Tibial artery (tissue), 4 donors: ENCODE results near the gene CNOT1.

Source experiments
- DNase-seq, 2 donors: peaks; one replicate each; pipeline ENCODE4 v3.0.0-alpha.2; 2019
- H3K27ac ChIP-seq, 2 donors: fragments of 200-600 bp; sonication (generic) in 1 of 2; 1 replicate in 1 of 2; 2 replicates in 1 of 2; pipeline ENCODE4 v1.5.1; 2018 to 2019; ENCODE audit warnings: mild to moderate bottlenecking in 1 of 2
- H3K27me3 ChIP-seq, 2 donors: fragments of 200-600 bp; sonication (generic) in 1 of 2; one replicate each; pipeline versions ENCODE4 v1.5.1 to v1.6.0; 2016 to 2019
- H3K36me3 ChIP-seq, 3 donors: fragments of 200-600 bp; sonication (generic) in 2 of 3; one replicate each; pipeline ENCODE4 v1.5.1; 2016 to 2019; ENCODE audit warnings: mild to moderate bottlenecking in 2 of 3
- H3K4me1 ChIP-seq, 4 donors: fragments of 200-600 bp; sonication (generic) in 2 of 4; 1 replicate in 3 of 4; 2 replicates in 1 of 4; pipeline ENCODE4 v1.5.1; 2016 to 2019
- H3K4me3 ChIP-seq, 2 donors: fragments of 200-600 bp; sonication (generic) in 1 of 2; 1 replicate in 1 of 2; 2 replicates in 1 of 2; pipeline ENCODE4 v1.5.1; 2018 to 2019; ENCODE audit warnings: mild to moderate bottlenecking in 2 of 2
- H3K9me3 ChIP-seq, 3 donors: fragments of 200-600 bp; sonication (generic) in 1 of 3; one replicate each; pipeline ENCODE4 v1.5.1; 2016 to 2019
- intact Hi-C: fragments of 100-400 bp; cut with DNase I; formaldehyde crosslinking; loops from one replicate; pipeline ENCODE4 v1.15.0; 2023; ENCODE audit warnings: low total_unique reads
- TF ChIP-seq, protein P1 (sequence below), 2 experiments: fragments of 200-600 bp in 1 of 2; fragments of 450-650 bp in 1 of 2; IDR thresholded peaks; one replicate each; pipeline ENCODE4 v1.5.1; 2017 to 2019; ENCODE audit warnings: antibody characterized with exemption in 2 of 2, mild to moderate bottlenecking in 1 of 2, moderate library complexity in 1 of 2

Gene CNOT1

GRCh38 chr16:58510776-58511628, 118.6 kb downstream of the CNOT1 start:
- Histone ChIP-seq H3K27me3 (peaks cover 0 to 21% of the 10 kb centered on the region in 2 donors), H3K4me3 (no peak overlapping the region), H3K9me3 (no peaks in the 10 kb centered on the region), H3K36me3 (peaks cover 0 to 4% (median 0%) of the 10 kb centered on the region in 3 donors), H3K27ac (no peak overlapping the region), H3K4me1 (peaks cover 0 to 9% (median 5%) of the 10 kb centered on the region in 4 donors)
- TF ChIP-seq, protein P1, sequence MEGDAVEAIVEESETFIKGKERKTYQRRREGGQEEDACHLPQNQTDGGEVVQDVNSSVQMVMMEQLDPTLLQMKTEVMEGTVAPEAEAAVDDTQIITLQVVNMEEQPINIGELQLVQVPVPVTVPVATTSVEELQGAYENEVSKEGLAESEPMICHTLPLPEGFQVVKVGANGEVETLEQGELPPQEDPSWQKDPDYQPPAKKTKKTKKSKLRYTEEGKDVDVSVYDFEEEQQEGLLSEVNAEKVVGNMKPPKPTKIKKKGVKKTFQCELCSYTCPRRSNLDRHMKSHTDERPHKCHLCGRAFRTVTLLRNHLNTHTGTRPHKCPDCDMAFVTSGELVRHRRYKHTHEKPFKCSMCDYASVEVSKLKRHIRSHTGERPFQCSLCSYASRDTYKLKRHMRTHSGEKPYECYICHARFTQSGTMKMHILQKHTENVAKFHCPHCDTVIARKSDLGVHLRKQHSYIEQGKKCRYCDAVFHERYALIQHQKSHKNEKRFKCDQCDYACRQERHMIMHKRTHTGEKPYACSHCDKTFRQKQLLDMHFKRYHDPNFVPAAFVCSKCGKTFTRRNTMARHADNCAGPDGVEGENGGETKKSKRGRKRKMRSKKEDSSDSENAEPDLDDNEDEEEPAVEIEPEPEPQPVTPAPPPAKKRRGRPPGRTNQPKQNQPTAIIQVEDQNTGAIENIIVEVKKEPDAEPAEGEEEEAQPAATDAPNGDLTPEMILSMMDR (IDR thresholded peaks at IDR 0.05) = no peak
- intact Hi-C loops = loop anchor here (5.0 kb wide), 1 partner anchor 151 kb away; no protein-coding TSS in a partner anchor
- peak in 1 of 2 donors; percentile 64 for DNase-seq

DNA sequence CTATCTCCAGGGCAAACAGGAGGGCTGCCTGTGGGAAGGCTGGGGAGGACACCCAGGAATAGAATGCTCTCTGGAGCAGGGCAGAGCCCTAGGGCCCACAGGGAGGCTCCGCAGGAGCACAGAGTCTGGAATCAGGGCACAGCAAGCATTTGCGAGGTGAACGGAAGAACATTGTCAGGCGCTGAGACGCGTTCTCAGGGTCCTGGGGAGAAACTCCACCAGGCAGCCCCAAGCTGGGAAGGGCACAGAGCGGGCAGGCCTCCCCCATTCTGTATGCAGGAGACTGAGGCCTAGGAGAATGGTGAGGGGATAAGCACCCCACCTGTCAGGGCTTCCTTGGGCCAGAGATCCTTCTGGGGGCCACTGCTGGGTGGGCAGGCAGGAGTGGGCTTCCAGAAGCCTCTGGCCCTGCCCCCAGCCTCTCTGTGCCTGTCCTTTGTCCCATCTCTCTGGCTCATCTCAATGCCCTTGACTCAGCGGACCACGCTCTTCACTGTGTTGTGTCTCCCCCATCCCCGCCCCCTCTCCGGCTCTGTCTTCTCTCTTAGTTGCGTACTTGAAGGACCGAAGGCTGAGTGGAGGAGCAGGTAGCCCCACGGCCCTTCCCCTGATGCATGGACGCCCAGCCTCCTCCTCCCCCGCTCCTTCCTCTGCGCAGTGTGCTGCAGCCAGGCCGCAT, 119.4 kb downstream of the CNOT1 start:
- H3K4me3 ChIP-seq = no peak overlapping the region
- intact Hi-C loops = loop anchor here (5.0 kb wide), 1 partner anchor 152 kb away; no protein-coding TSS in a partner anchor
- peaks cover 0 to 21% of the 10 kb centered on the region in 2 donors for H3K27me3 ChIP-seq
- H3K4me1 ChIP-seq = peaks cover 0 to 9% (median 4%) of the 10 kb centered on the region in 4 donors
- TF ChIP-seq, protein P1 (IDR thresholded peaks at IDR 0.05) = no peak
- H3K36me3 ChIP-seq = no peaks in the 10 kb centered on the region
- H3K9me3 ChIP-seq = no peaks in the 10 kb centered on the region
- peak in 1 of 2 donors; percentile 55 for DNase-seq
- no peak overlapping the region for H3K27ac ChIP-seq

- Histone ChIP-seq H3K4me3 (no peak overlapping the region), H3K9me3 (no peaks in the 10 kb centered on the region), H3K4me1 (peaks cover 0 to 3% (median 1%) of the 10 kb centered on the region in 4 donors), H3K36me3 (no peaks in the 10 kb centered on the region), H3K27ac (no peak overlapping the region), H3K27me3 (peaks cover 0 to 22% of the 10 kb centered on the region in 2 donors)
- peak in 1 of 2 donors; percentile 54 for DNase-seq
- TF ChIP-seq, protein P1 (IDR thresholded peaks at IDR 0.05) = no peak
- intact Hi-C loops = loop anchor here (5.0 to 10.0 kb wide), 2 partner anchors 153 to 245 kb away; no protein-coding TSS in a partner anchor
Measured at GRCh38 chr16:58509256-58510096, 120.2 kb downstream of the CNOT1 start.

GRCh38 chr16:58508671-58509251, 120.9 kb downstream of the CNOT1 start:
- DNase-seq = no peak
- no peak overlapping the region for H3K27ac ChIP-seq
- TF ChIP-seq, protein P1 (IDR thresholded peaks at IDR 0.05) = no peak
- H3K4me3 ChIP-seq = no peak overlapping the region
- intact Hi-C loops = loop anchor here (10.0 kb wide), 1 partner anchor 246 kb away; no protein-coding TSS in a partner anchor
- no peaks in the 10 kb centered on the region for H3K9me3 ChIP-seq
- no peaks in the 10 kb centered on the region for H3K36me3 ChIP-seq
- H3K27me3 ChIP-seq = peaks cover 0 to 28% of the 10 kb centered on the region in 2 donors
- no peaks in the 10 kb centered on the region for H3K4me1 ChIP-seq
